CD8-positive, alpha-beta memory T cell (primary cell): ENCODE measurements around the gene GPANK1. TPM values are rescaled to one million over a fixed set of nuclear protein-coding genes. Genes with fewer than 3 reads are reported as not detected.

Source experiments
- CTCF ChIA-PET: fragments of 350-600 bp; sonication (Branson Sonifier 250); formaldehyde crosslinking; loops from one replicate; lab custom pipeline; 2021; ENCODE audit warnings: antibody characterized with exemption; lab: Charles Lee
- POLR2A ChIA-PET: fragments of 350-600 bp; sonication (Branson Sonifier 250); formaldehyde crosslinking; loops from one replicate; lab custom pipeline; 2021; ENCODE audit warnings: antibody characterized with exemption; lab: Charles Lee
- DNase-seq, 5 donors: peaks; one replicate each; pipeline versions ENCODE4 v3.0.0 to v3.0.0-alpha.2; 2020 to 2022; ENCODE audit warnings: mixed read lengths in 1 of 5
- H3K27ac ChIP-seq: one replicate; pipeline ENCODE4 v1.7.0; 2013; ENCODE audit warnings: low read depth, mild to moderate bottlenecking, low read length, moderate library complexity
- H3K27me3 ChIP-seq: 2 replicates; pipeline ENCODE4 v1.7.0; 2013; ENCODE audit warnings: low read length, mild to moderate bottlenecking; ENCODE audit not compliant: insufficient read depth, poor library complexity, severe bottlenecking
- H3K36me3 ChIP-seq: 2 replicates; pipeline ENCODE4 v1.7.0; 2013; ENCODE audit warnings: mild to moderate bottlenecking, low read length, moderate library complexity; ENCODE audit not compliant: insufficient read depth
- H3K4me1 ChIP-seq: 2 replicates; pipeline ENCODE4 v1.7.0; 2013; ENCODE audit warnings: mild to moderate bottlenecking, low read length, moderate library complexity; ENCODE audit not compliant: insufficient read depth
- H3K4me3 ChIP-seq: 2 replicates; pipeline ENCODE4 v1.7.0; 2013; ENCODE audit warnings: mild to moderate bottlenecking, low read length
- H3K9me3 ChIP-seq: 2 replicates; pipeline ENCODE4 v1.7.0; 2013; ENCODE audit warnings: mild to moderate bottlenecking, low read length
- H3K27ac Mint-ChIP-seq, 8 donors: one replicate each; pipeline ENCODE4 v1.8.0; 2020 to 2021; ENCODE audit warnings: mixed read lengths in 8 of 8, mild to moderate bottlenecking in 6 of 8, inconsistent platforms in 3 of 8, moderate library complexity in 3 of 8
- H3K27me3 Mint-ChIP-seq, 2 donors: one replicate each; pipeline ENCODE4 v1.8.0; 2020 to 2021; ENCODE audit warnings: mixed read lengths in 2 of 2, mild to moderate bottlenecking in 1 of 2, moderate library complexity in 1 of 2
- H3K36me3 Mint-ChIP-seq, 3 donors: one replicate each; pipeline ENCODE4 v1.8.0; 2020 to 2021; ENCODE audit warnings: mixed read lengths in 3 of 3, inconsistent platforms in 1 of 3, mild to moderate bottlenecking in 1 of 3
- H3K4me1 Mint-ChIP-seq, 3 donors: one replicate each; pipeline ENCODE4 v1.8.0; 2020 to 2021; ENCODE audit warnings: mixed read lengths in 3 of 3, inconsistent platforms in 1 of 3, mild to moderate bottlenecking in 1 of 3
- H3K4me3 Mint-ChIP-seq, 7 donors: one replicate each; pipeline ENCODE4 v1.8.0; 2020 to 2021; ENCODE audit warnings: mixed read lengths in 7 of 7, mild to moderate bottlenecking in 6 of 7, moderate library complexity in 4 of 7, inconsistent platforms in 2 of 7
- H3K9me3 Mint-ChIP-seq, 5 donors: one replicate each; pipeline ENCODE4 v1.8.0; 2020 to 2022; ENCODE audit warnings: mixed read lengths in 5 of 5, mild to moderate bottlenecking in 3 of 5, moderate library complexity in 2 of 5, inconsistent platforms in 1 of 5
- polyA plus RNA-seq: library from polyadenylated mRNA; unstranded; fragments of 300-500 nt; fragmentation: Illumina TruSeq; gene quantifications from one replicate; pipeline ENCODE4 v1.2.3, GENCODE V29; 2021
- total RNA-seq, 2 experiments: library from RNA; stranded (reverse); gene quantifications; one replicate each; pipeline ENCODE4 v1.2.3, GENCODE V29; 2021

Gene GPANK1
- total and polyA plus RNA-seq, 3 experiments from 2014 or later, result 19.6 to 46.4 (median 46.2) TPM

DNA sequence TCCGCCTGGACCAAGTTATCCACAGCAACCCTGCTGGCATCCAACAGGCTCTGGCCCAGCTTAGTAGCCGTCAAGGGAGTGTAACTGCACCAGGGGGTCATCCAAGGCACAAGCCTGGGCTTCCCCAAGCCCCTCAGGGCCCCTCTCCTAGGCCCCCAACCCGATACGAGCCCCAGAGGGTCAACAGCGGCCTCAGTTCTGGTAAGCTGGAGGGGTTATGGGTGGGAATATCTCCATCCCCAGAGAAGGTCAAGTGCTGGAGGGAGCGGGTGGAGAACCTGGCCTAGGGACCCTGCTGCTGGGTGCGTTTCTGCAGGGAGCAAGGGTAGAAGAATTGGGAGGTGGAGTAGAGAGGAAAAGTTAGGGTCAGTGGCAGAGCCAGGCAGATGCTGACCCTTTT lies 31.4 kb downstream of the GPANK1 start:
- Mint-ChIP-seq H3K9me3 (no peaks in the 10 kb centered on the region), H3K27ac (peak overlapping the region in 2 of 8 donors; percentile 56 to 64), H3K36me3 (peaks cover 8 to 96% (median 20%) of the 10 kb centered on the region in 3 donors), H3K4me3 (no peak overlapping the region), H3K4me1 (peaks cover 0 to 1% (median 0%) of the 10 kb centered on the region in 3 donors), H3K27me3 (no peaks in the 10 kb centered on the region)
- Histone ChIP-seq H3K9me3 (no peaks in the 10 kb centered on the region), H3K36me3 (peaks cover 74% of the 10 kb centered on the region), H3K4me3 (no peak overlapping the region), H3K4me1 (no peaks in the 10 kb centered on the region), H3K27ac (no peak overlapping the region), H3K27me3 (no peaks in the 10 kb centered on the region)
- POLR2A ChIA-PET, result no interaction called here
- DNase-seq, result no peak
- CTCF ChIA-PET, result interaction anchor here (1.3 kb wide), 1 partner anchor 11 kb away, joined by 4 read pairs; no protein-coding TSS in a partner anchor

DNA sequence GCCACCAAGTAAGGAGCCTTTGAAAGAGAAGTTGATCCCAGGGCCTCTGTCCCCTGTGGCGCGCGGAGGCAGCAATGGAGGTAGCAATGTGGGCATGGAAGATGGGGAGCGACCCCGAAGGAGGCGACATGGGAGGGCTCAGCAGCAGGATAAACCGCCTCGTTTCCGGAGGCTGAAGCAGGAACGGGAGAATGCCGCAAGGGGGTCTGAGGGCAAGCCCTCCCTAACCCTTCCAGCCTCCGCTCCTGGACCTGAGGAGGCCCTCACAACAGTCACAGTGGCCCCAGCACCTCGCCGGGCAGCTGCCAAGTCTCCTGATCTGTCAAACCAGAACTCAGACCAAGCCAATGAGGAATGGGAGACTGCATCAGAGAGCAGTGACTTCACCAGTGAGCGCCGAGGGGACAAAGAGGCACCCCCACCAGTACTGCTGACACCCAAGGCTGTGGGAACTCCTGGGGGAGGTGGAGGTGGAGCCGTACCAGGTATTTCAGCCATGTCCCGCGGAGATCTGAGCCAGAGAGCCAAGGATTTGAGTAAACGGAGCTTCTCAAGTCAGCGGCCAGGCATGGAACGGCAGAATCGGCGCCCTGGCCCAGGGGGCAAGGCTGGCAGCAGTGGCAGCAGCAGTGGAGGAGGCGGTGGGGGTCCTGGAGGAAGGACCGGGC lies 32.4 kb downstream of the GPANK1 start:
- POLR2A ChIA-PET, result no interaction called here

DNA sequence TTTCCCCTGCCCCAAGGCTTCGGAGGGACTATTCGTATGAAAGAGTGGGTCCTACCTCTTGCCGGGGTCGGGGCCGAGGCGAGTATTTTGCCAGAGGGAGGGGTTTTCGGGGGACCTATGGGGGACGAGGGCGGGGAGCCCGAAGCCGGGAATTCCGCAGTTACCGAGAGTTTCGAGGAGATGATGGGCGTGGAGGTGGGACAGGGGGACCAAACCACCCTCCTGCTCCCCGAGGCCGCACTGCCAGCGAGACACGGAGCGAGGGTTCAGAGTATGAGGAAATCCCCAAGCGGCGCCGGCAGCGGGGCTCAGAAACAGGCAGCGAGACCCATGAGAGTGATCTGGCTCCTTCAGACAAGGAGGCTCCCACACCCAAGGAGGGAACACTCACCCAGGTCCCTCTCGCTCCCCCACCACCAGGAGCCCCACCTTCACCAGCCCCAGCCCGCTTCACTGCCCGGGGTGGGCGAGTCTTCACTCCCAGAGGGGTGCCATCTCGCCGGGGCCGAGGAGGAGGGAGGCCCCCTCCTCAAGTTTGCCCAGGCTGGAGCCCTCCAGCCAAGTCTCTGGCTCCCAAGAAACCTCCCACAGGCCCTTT lies 33.0 kb downstream of the GPANK1 start:
- Histone ChIP-seq H3K36me3 (peaks cover 78% of the 10 kb centered on the region), H3K9me3 (no peaks in the 10 kb centered on the region), H3K4me3 (no peak overlapping the region), H3K27me3 (no peaks in the 10 kb centered on the region), H3K27ac (no peak overlapping the region), H3K4me1 (no peaks in the 10 kb centered on the region)
- H3K36me3 Mint-ChIP-seq, result peaks cover 12 to 96% (median 23%) of the 10 kb centered on the region in 3 donors
- no peak for DNase-seq
- ChIA-PET CTCF (no interaction called here), POLR2A (no interaction called here)
- no peak overlapping the region for H3K4me3 Mint-ChIP-seq
- H3K27ac Mint-ChIP-seq, result peak overlapping the region in 1 of 8 donors; percentile 50
- H3K9me3 Mint-ChIP-seq, result no peaks in the 10 kb centered on the region
- no peaks in the 10 kb centered on the region for H3K27me3 Mint-ChIP-seq
- H3K4me1 Mint-ChIP-seq, result peaks cover 0 to 6% (median 1%) of the 10 kb centered on the region in 3 donors

More for the DNA sequence above, 32.4 kb downstream of the GPANK1 start:
- no peaks in the 10 kb centered on the region for H3K4me1 ChIP-seq
- Mint-ChIP-seq H3K9me3 (no peaks in the 10 kb centered on the region), H3K36me3 (peaks cover 8 to 97% (median 20%) of the 10 kb centered on the region in 3 donors), H3K4me3 (no peak overlapping the region), H3K27ac (peak overlapping the region in 1 of 8 donors; percentile 33), H3K27me3 (no peaks in the 10 kb centered on the region), H3K4me1 (peaks cover 0 to 3% (median 1%) of the 10 kb centered on the region in 3 donors)
- no peak overlapping the region for H3K27ac ChIP-seq
- peaks cover 77% of the 10 kb centered on the region for H3K36me3 ChIP-seq
- no peak overlapping the region for H3K4me3 ChIP-seq
- CTCF ChIA-PET, result no interaction called here
- DNase-seq, result no peak
- no peaks in the 10 kb centered on the region for H3K9me3 ChIP-seq
- H3K27me3 ChIP-seq, result no peaks in the 10 kb centered on the region

DNA sequence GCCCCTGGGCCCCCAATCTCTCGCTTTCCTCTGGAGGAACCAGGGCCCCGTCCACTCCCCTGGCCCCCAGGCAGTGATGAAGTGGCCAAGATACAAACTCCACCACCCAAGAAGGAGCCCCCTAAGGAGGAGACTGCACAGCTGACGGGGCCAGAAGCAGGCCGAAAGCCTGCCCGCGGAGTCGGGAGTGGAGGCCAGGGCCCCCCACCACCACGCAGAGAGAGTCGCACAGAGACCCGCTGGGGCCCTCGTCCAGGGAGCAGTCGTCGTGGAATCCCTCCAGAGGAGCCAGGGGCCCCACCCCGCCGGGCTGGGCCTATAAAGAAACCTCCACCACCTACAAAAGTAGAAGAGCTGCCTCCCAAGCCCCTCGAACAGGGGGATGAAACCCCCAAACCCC lies 33.6 kb downstream of the GPANK1 start:
- Mint-ChIP-seq H3K4me3 (no peak overlapping the region), H3K4me1 (peaks cover 0 to 6% (median 0%) of the 10 kb centered on the region in 3 donors), H3K27me3 (no peaks in the 10 kb centered on the region), H3K27ac (no peak overlapping the region), H3K9me3 (no peaks in the 10 kb centered on the region), H3K36me3 (peaks cover 12 to 96% (median 27%) of the 10 kb centered on the region in 3 donors)
- peaks cover 78% of the 10 kb centered on the region for H3K36me3 ChIP-seq
- DNase-seq, result no peak
- no peaks in the 10 kb centered on the region for H3K9me3 ChIP-seq
- no peak overlapping the region for H3K27ac ChIP-seq
- H3K4me3 ChIP-seq, result no peak overlapping the region
- CTCF ChIA-PET, result no interaction called here
- H3K27me3 ChIP-seq, result no peaks in the 10 kb centered on the region
- POLR2A ChIA-PET, result no interaction called here
- no peaks in the 10 kb centered on the region for H3K4me1 ChIP-seq

DNA sequence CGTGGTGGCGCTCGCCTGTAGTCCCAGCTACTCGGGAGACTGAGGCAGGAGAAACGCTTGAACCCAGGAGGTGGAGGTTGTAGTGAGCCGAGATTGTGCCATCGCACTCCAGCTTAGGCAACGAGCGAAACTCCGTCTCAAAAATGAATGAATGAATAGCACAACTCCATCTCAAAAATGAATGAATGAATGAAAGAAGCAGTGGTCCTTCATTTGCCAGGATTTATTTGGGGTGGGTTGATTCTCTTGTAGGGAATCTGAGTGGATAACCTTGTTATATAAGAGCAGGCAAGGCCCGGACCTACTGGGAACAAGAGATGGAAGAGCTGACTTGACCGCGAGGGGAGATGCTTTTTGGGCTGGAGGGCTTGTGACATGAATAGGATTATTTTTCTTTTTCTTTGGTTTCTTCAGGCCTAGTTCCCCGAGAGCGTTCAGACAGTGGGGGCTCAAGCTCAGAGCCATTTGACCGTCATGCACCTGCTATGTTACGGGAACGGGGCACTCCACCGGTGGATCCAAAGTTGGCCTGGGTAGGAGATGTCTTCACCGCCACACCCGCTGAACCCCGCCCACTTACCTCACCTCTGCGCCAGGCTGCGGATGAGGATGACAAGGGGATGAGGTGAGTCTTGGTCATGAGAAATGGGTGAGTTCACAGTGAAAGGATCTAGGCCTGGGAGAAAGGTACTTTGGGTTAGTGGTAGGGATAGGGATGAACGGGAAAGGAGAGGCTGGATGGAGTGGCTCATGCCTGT lies 34.4 kb downstream of the GPANK1 start:
- H3K9me3 ChIP-seq, result no peaks in the 10 kb centered on the region
- ChIA-PET CTCF (interaction anchor here (0.7 to 1.4 kb wide), 2 partner anchors 37 to 80 kb away, joined by 3 read pairs; partner anchors contain the start of gene NCR3), POLR2A (interaction anchor here (1.2 kb wide), 1 partner anchor 34 kb away, joined by 3 read pairs; the partner anchor contains the start of gene GPANK1)

DNA sequence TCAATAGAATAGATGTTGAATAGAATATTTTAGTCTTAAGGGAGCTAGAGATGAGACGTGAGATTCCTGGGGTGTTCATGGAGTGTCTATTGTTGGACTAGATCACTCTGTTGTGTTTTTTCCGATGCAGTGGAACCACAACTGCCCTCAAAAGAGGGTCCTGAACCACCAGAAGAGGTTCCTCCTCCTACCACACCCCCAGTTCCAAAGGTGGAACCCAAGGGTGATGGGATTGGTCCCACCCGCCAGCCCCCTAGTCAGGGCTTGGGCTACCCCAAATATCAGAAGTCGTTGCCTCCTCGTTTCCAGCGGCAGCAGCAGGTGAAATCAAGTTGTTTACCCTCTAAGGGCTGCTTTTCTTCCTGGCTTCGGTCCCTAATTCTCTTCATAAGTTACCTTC lies 35.8 kb downstream of the GPANK1 start:
- H3K4me3 Mint-ChIP-seq, result no peak overlapping the region
- H3K36me3 Mint-ChIP-seq, result peaks cover 9 to 95% (median 36%) of the 10 kb centered on the region in 3 donors
- no peaks in the 10 kb centered on the region for H3K27me3 Mint-ChIP-seq
- no peak for DNase-seq
- peaks cover 0 to 6% (median 0%) of the 10 kb centered on the region in 3 donors for H3K4me1 Mint-ChIP-seq
- H3K27me3 ChIP-seq, result no peaks in the 10 kb centered on the region
- no peaks in the 10 kb centered on the region for H3K9me3 ChIP-seq
- ChIA-PET CTCF (interaction anchor here (1.4 kb wide), 1 partner anchor 78 kb away, joined by 3 read pairs; no protein-coding TSS in a partner anchor), POLR2A (no interaction called here)
- H3K27ac Mint-ChIP-seq, result peak overlapping the region in 2 of 8 donors; percentile 21 to 59
- H3K36me3 ChIP-seq, result peaks cover 76% of the 10 kb centered on the region
- H3K27ac ChIP-seq, result no peak overlapping the region
- H3K4me3 ChIP-seq, result no peak overlapping the region
- H3K9me3 Mint-ChIP-seq, result no peaks in the 10 kb centered on the region
- no peaks in the 10 kb centered on the region for H3K4me1 ChIP-seq

More for the DNA sequence above, 34.4 kb downstream of the GPANK1 start:
- H3K9me3 Mint-ChIP-seq, result no peaks in the 10 kb centered on the region
- H3K36me3 Mint-ChIP-seq, result peaks cover 9 to 96% (median 31%) of the 10 kb centered on the region in 3 donors
- H3K27me3 ChIP-seq, result no peaks in the 10 kb centered on the region
- peaks cover 0 to 6% (median 0%) of the 10 kb centered on the region in 3 donors for H3K4me1 Mint-ChIP-seq
- no peak overlapping the region for H3K4me3 Mint-ChIP-seq
- H3K4me1 ChIP-seq, result no peaks in the 10 kb centered on the region
- H3K27me3 Mint-ChIP-seq, result no peaks in the 10 kb centered on the region
- H3K27ac Mint-ChIP-seq, result peak overlapping the region in 2 of 8 donors; percentile 47 to 93
- no peak overlapping the region for H3K4me3 ChIP-seq
- no peak overlapping the region for H3K27ac ChIP-seq
- peaks cover 77% of the 10 kb centered on the region for H3K36me3 ChIP-seq
- no peak for DNase-seq

DNA sequence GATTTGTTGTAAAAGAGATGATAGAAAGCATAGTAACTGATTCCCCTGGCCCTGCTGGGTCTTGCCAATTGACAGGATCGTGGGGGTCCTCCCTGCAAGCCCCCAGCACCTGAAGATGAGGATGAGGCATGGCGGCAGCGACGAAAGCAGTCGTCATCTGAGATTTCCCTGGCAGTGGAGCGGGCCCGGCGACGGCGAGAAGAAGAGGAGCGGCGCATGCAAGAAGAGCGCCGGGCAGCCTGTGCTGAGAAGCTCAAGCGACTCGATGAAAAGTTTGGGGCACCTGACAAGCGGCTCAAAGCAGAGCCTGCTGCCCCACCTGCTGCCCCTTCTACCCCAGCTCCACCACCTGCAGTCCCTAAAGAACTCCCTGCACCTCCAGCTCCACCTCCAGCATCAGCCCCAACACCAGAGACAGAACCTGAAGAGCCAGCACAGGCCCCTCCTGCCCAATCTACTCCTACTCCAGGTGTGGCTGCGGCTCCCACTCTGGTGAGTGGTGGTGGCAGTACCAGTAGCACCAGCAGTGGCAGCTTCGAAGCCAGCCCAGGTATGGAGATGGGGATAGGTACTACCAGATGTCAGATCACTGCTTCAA lies 37.0 kb downstream of the GPANK1 start:
- CTCF ChIA-PET, result no interaction called here
- Mint-ChIP-seq H3K27ac (peak overlapping the region in 1 of 8 donors; percentile 40), H3K4me3 (peak overlapping the region in 1 of 7 donors; percentile 49), H3K27me3 (no peaks in the 10 kb centered on the region), H3K4me1 (peaks cover under 1 to 13% (median under 1%) of the 10 kb centered on the region in 3 donors), H3K36me3 (peaks cover 9 to 91% (median 40%) of the 10 kb centered on the region in 3 donors), H3K9me3 (no peaks in the 10 kb centered on the region)
- DNase-seq, result no peak
- POLR2A ChIA-PET, result no interaction called here
- no peaks in the 10 kb centered on the region for H3K4me1 ChIP-seq
- no peak overlapping the region for H3K4me3 ChIP-seq
- H3K36me3 ChIP-seq, result peaks cover 80% of the 10 kb centered on the region
- no peak overlapping the region for H3K27ac ChIP-seq
- H3K9me3 ChIP-seq, result no peaks in the 10 kb centered on the region
- H3K27me3 ChIP-seq, result no peaks in the 10 kb centered on the region
